GM23248 (cell line): Measurements from ENCODE around the gene NUDT7. TPM values are rescaled to one million over a fixed set of nuclear protein-coding genes. Genes with fewer than 3 reads are reported as not detected.

Source experiments
- DNase-seq: peaks from one replicate; pipeline ENCODE4 v3.0.0-alpha.2; 2015
- H2AFZ ChIP-seq: fragments of 200-600 bp; sonication (generic); 2 replicates; pipeline ENCODE4 v1.6.1; 2016; ENCODE audit warnings: antibody characterized with exemption
- H3F3A ChIP-seq: fragments of 200-600 bp; sonication (generic); 2 replicates; pipeline ENCODE4 v1.6.1; 2016; ENCODE audit warnings: mild to moderate bottlenecking, antibody characterized with exemption, mixed run types; ENCODE audit not compliant: insufficient read depth
- H3K27ac ChIP-seq: fragments of 200-600 bp; sonication (generic); 2 replicates; pipeline ENCODE4 v1.5.1; 2016; ENCODE audit warnings: mild to moderate bottlenecking
- H3K27me3 ChIP-seq: fragments of 200-600 bp; sonication (generic); replicated peaks from 2 replicates; pipeline ENCODE4 v1.6.1; 2016; ENCODE audit warnings: mild to moderate bottlenecking; ENCODE audit not compliant: insufficient read depth
- H3K36me3 ChIP-seq: fragments of 200-600 bp; sonication (generic); 2 replicates; pipeline ENCODE4 v1.6.1; 2016; ENCODE audit warnings: low read depth, mild to moderate bottlenecking
- H3K4me1 ChIP-seq: fragments of 200-600 bp; sonication (generic); 2 replicates; pipeline ENCODE4 v1.6.1; 2016; ENCODE audit warnings: mild to moderate bottlenecking; ENCODE audit not compliant: insufficient read depth
- H3K4me2 ChIP-seq: fragments of 200-600 bp; sonication (generic); one replicate; pipeline ENCODE4 v1.6.1; 2016; ENCODE audit warnings: mild to moderate bottlenecking; ENCODE audit not compliant: unreplicated experiment
- H3K4me3 ChIP-seq: fragments of 200-600 bp; sonication (generic); 2 replicates; pipeline ENCODE4 v1.5.1; 2016; ENCODE audit warnings: mild to moderate bottlenecking
- H3K79me2 ChIP-seq: fragments of 200-600 bp; sonication (generic); 2 replicates; pipeline ENCODE4 v1.6.1; 2016; ENCODE audit warnings: mild to moderate bottlenecking; ENCODE audit not compliant: insufficient read depth
- H3K9ac ChIP-seq: fragments of 200-600 bp; sonication (generic); 2 replicates; pipeline ENCODE4 v1.6.1; 2016; ENCODE audit warnings: mild to moderate bottlenecking
- H3K9me2 ChIP-seq: fragments of 200-600 bp; sonication (generic); 2 replicates; pipeline ENCODE4 v1.6.1; 2016; ENCODE audit warnings: mixed run types, mild to moderate bottlenecking, moderate library complexity; ENCODE audit not compliant: insufficient read depth
- H3K9me3 ChIP-seq: fragments of 200-600 bp; sonication (generic); one replicate; pipeline ENCODE4 v1.6.1; 2017; ENCODE audit warnings: low read depth
- H4K20me1 ChIP-seq: fragments of 200-600 bp; sonication (generic); 2 replicates; pipeline ENCODE4 v1.6.0; 2016; ENCODE audit not compliant: insufficient read depth
- EZH2 ChIP-seq: fragments of 200-600 bp; sonication (generic); IDR thresholded peaks from 2 replicates; pipeline ENCODE4 v1.6.1; 2018; ENCODE audit warnings: antibody characterized with exemption, mild to moderate bottlenecking; ENCODE audit not compliant: insufficient read depth, poor library complexity, severe bottlenecking
- EZH2phosphoT487 ChIP-seq: fragments of 200-600 bp; sonication (generic); IDR thresholded peaks from 2 replicates; pipeline ENCODE4 v1.6.1; 2018; ENCODE audit warnings: antibody characterized with exemption, moderate library complexity, mild to moderate bottlenecking, low read depth; ENCODE audit not compliant: insufficient read depth
- WGBS, 2 experiments: methylation state at CpG; one replicate each; pipeline ENCODE4 v1.1.6; 2015 to 2017; ENCODE audit warnings: low lambda C conversion rate in 2 of 2, low coverage in 1 of 2; ENCODE audit errors: missing lambda C conversion rate in 2 of 2; 5-methylcytosine and 5-hydroxymethylcytosine counted together
- in situ Hi-C: fragments of 300-500 bp; cut with MboI; formaldehyde crosslinking; loops from 2 replicates; pipeline ENCODE4 v1.15.0; 2020
- polyA plus RNA-seq: library from polyadenylated mRNA; unstranded; fragments of >200 nt; fragmentation: Nextera tagmentation; extraction: Ambion mirVana; gene quantifications from 2 replicates; pipeline ENCODE4 v1.2.1, GENCODE V29; 2016
- total RNA-seq: library from RNA; depleted of rRNA; stranded (reverse); fragments of >200 nt; shearing (Covaris generic); gene quantifications from 2 replicates; pipeline ENCODE4 v1.2.3, GENCODE V29; 2014

Gene NUDT7
- total and polyA plus RNA-seq, 2 experiments from 2014 or later = 3.0 to 6.2 TPM

- Histone ChIP-seq H3K9me3 (no peaks in the 10 kb centered on the region), H3K27me3 (peaks cover 4% of the 10 kb centered on the region; the same call in 1 of the 2 replicates), H2AFZ (no peak overlapping the region), H3K4me2 (no peak overlapping the region), H3K9me2 (no peaks in the 10 kb centered on the region), H4K20me1 (no peaks in the 10 kb centered on the region), H3K9ac (no peak overlapping the region), H3F3A (0 out of 2 replicates have a peak, but pooled peaks cover 10% of the 10 kb centered on the region), H3K27ac (no peak overlapping the region), H3K4me3 (no peak overlapping the region), H3K36me3 (no peaks in the 10 kb centered on the region), H3K79me2 (no peaks in the 10 kb centered on the region), H3K4me1 (peaks cover 12% of the 10 kb centered on the region)
- DNase-seq = no peak
- TF ChIP-seq EZH2phosphoT487 (no peak), EZH2 (no peak)
- in situ Hi-C loops = loop anchor here (5.0 kb wide), 1 partner anchor 293 kb away; no protein-coding TSS in a partner anchor
- 4 to 13% methylated on average over 3 of the region's 3 CpGs for WGBS, 2 experiments
These were observed 42.9 kb upstream of the NUDT7 start for GRCh38 chr16:77679391-77679790.

- Histone ChIP-seq H3K27me3 (peaks cover 8% of the 10 kb centered on the region), H3F3A (0 out of 2 replicates have a peak, but pooled peaks cover 6% of the 10 kb centered on the region), H3K9ac (no peak overlapping the region), H3K36me3 (no peaks in the 10 kb centered on the region), H3K79me2 (no peaks in the 10 kb centered on the region), H2AFZ (no peak overlapping the region), H3K4me1 (peaks cover 7% of the 10 kb centered on the region), H3K27ac (no peak overlapping the region), H4K20me1 (no peaks in the 10 kb centered on the region), H3K9me3 (no peaks in the 10 kb centered on the region), H3K4me2 (no peak overlapping the region), H3K9me2 (no peaks in the 10 kb centered on the region), H3K4me3 (no peak overlapping the region)
- DNase-seq = no peak
- WGBS, 2 experiments = 29 to 37% methylated on average over 3 of the region's 3 CpGs
- TF ChIP-seq EZH2 (no peak), EZH2phosphoT487 (no peak)
- in situ Hi-C loops = loop anchor here (5.0 kb wide), 1 partner anchor 292 kb away; no protein-coding TSS in a partner anchor
These were observed 42.4 kb upstream of the NUDT7 start for GRCh38 chr16:77679901-77680300.

GRCh38 chr16:77680496-77680895 lies 41.8 kb upstream of the NUDT7 start:
- Histone ChIP-seq H3K9ac (no peak overlapping the region), H3K9me3 (no peaks in the 10 kb centered on the region), H3K9me2 (no peaks in the 10 kb centered on the region), H4K20me1 (no peaks in the 10 kb centered on the region), H3K27me3 (peaks cover 14% of the 10 kb centered on the region), H2AFZ (no peak overlapping the region), H3K4me2 (no peak overlapping the region), H3K4me1 (peaks cover 1% of the 10 kb centered on the region), H3F3A (no peaks in the 10 kb centered on the region), H3K36me3 (no peaks in the 10 kb centered on the region), H3K79me2 (no peaks in the 10 kb centered on the region), H3K27ac (no peak overlapping the region), H3K4me3 (no peak overlapping the region)
- DNase-seq = no peak
- 74 to 92% methylated on average over 3 of the region's 3 CpGs for WGBS, 2 experiments
- TF ChIP-seq EZH2phosphoT487 = no peak
- no peak for TF ChIP-seq EZH2
- in situ Hi-C loops = no loop called here

GRCh38 chr16:77682586-77682985 lies 39.7 kb upstream of the NUDT7 start:
- Histone ChIP-seq H3K4me1 (no peaks in the 10 kb centered on the region), H2AFZ (no peak overlapping the region), H3K9me2 (no peaks in the 10 kb centered on the region), H3K27ac (no peak overlapping the region), H3K9me3 (no peaks in the 10 kb centered on the region), H3K27me3 (peaks cover 17% of the 10 kb centered on the region), H3K79me2 (no peaks in the 10 kb centered on the region), H3F3A (no peaks in the 10 kb centered on the region), H3K9ac (no peak overlapping the region), H3K4me3 (no peak overlapping the region), H3K36me3 (no peaks in the 10 kb centered on the region), H4K20me1 (no peaks in the 10 kb centered on the region), H3K4me2 (no peak overlapping the region)
- TF ChIP-seq EZH2 = no peak
- no peak for TF ChIP-seq EZH2phosphoT487
- no peak for DNase-seq
- 72 to 79% methylated on average over 10 of the region's 10 CpGs for WGBS, 2 experiments
- in situ Hi-C loops = no loop called here
